Hepatocyte (in vitro differentiated cells): ENCODE results near the gene FAM9C. TPM values are rescaled to one million over a fixed set of nuclear protein-coding genes. Genes with fewer than 3 reads are reported as not detected.

ENCODE experiments used
- DNase-seq: peaks from one replicate; pipeline ENCODE4 v3.0.0-alpha.2; 2016; ENCODE audit warnings: low spot score
- H2AFZ ChIP-seq: fragments of 200-600 bp; sonication (generic); 2 replicates; pipeline ENCODE4 v1.6.0; 2016; ENCODE audit warnings: antibody characterized with exemption, mild to moderate bottlenecking
- H3K27ac ChIP-seq: fragments of 200-600 bp; sonication (generic); 2 replicates; pipeline ENCODE4 v1.5.1; 2016; ENCODE audit warnings: mild to moderate bottlenecking
- H3K27me3 ChIP-seq: fragments of 200-600 bp; sonication (generic); 2 replicates; pipeline ENCODE4 v1.6.1; 2016
- H3K36me3 ChIP-seq: fragments of 200-600 bp; sonication (generic); replicated peaks from 2 replicates; pipeline ENCODE4 v1.5.1; 2016; ENCODE audit warnings: low read depth; ENCODE audit not compliant: insufficient read depth
- H3K4me1 ChIP-seq: fragments of 200-600 bp; sonication (generic); 2 replicates; pipeline ENCODE4 v1.5.1; 2016; ENCODE audit warnings: mild to moderate bottlenecking, moderate library complexity; ENCODE audit not compliant: insufficient read depth
- H3K4me2 ChIP-seq: fragments of 200-600 bp; sonication (generic); 2 replicates; pipeline ENCODE4 v1.6.0; 2016
- H3K4me3 ChIP-seq: fragments of 200-600 bp; sonication (generic); 2 replicates; pipeline ENCODE4 v1.5.1; 2016; ENCODE audit warnings: mild to moderate bottlenecking
- H3K79me2 ChIP-seq: fragments of 200-600 bp; sonication (generic); 2 replicates; pipeline ENCODE4 v1.6.0; 2017; ENCODE audit warnings: mild to moderate bottlenecking
- H3K9me2 ChIP-seq: fragments of 200-600 bp; sonication (generic); replicated peaks from 2 replicates; pipeline ENCODE4 v1.6.0; 2017; ENCODE audit warnings: mild to moderate bottlenecking; ENCODE audit not compliant: insufficient read depth
- H3K9me3 ChIP-seq: fragments of 200-600 bp; sonication (generic); 2 replicates; pipeline ENCODE4 v1.5.1; 2016; ENCODE audit warnings: low read depth, mild to moderate bottlenecking
- H4K20me1 ChIP-seq: fragments of 200-600 bp; sonication (generic); 2 replicates; pipeline ENCODE4 v1.6.0; 2016; ENCODE audit warnings: mild to moderate bottlenecking; ENCODE audit not compliant: insufficient read depth, poor library complexity, severe bottlenecking
- EZH2 ChIP-seq: fragments of 200-600 bp; sonication (generic); IDR thresholded peaks from 2 replicates; pipeline ENCODE4 v1.6.1; 2016; ENCODE audit warnings: antibody characterized with exemption, mild to moderate bottlenecking, borderline replicate concordance
- EZH2phosphoT487 ChIP-seq: fragments of 200-600 bp; sonication (generic); IDR thresholded peaks from one replicate; pipeline ENCODE4 v1.6.1; 2018; ENCODE audit warnings: antibody characterized with exemption, mild to moderate bottlenecking, low read depth, moderate library complexity; ENCODE audit not compliant: unreplicated experiment, severe bottlenecking
- WGBS: methylation state at CpG from one replicate; pipeline ENCODE4 v1.1.6; 2016; ENCODE audit warnings: low lambda C conversion rate; ENCODE audit errors: missing lambda C conversion rate; 5-methylcytosine and 5-hydroxymethylcytosine counted together
- polyA plus RNA-seq: library from polyadenylated mRNA; unstranded; fragments of >200 nt; fragmentation: Nextera tagmentation; extraction: Ambion mirVana; gene quantifications from 2 replicates; pipeline ENCODE4 v1.2.1, GENCODE V29; 2016
- total RNA-seq: library from RNA; depleted of rRNA; stranded (reverse); fragments of >200 nt; gene quantifications from 2 replicates; pipeline ENCODE4 v1.2.3, GENCODE V29; 2014
- TF ChIP-seq, protein P1 (sequence below): fragments of 200-600 bp; sonication (generic); IDR thresholded peaks from 2 replicates; pipeline ENCODE4 v1.5.1; 2016; ENCODE audit warnings: antibody characterized with exemption, mild to moderate bottlenecking; ENCODE audit not compliant: poor library complexity

The FAM9C gene
- total and polyA plus RNA-seq, 2 experiments from 2014 or later = not detected

GRCh38 chrX:13069771-13070416 lies 25.5 kb upstream of the FAM9C start:
- Histone ChIP-seq H3K4me3 (no peak overlapping the region), H3K9me2 (no peaks in the 10 kb centered on the region), H2AFZ (no peak overlapping the region), H3K4me2 (no peak overlapping the region), H3K79me2 (no peaks in the 10 kb centered on the region), H4K20me1 (no peaks in the 10 kb centered on the region), H3K27ac (no peak overlapping the region), H3K9me3 (no peaks in the 10 kb centered on the region), H3K36me3 (no peaks in the 10 kb centered on the region), H3K27me3 (no peaks in the 10 kb centered on the region), H3K4me1 (no peaks in the 10 kb centered on the region)
- TF ChIP-seq EZH2 = no peak
- no peak for TF ChIP-seq EZH2phosphoT487
- TF ChIP-seq, protein P1, sequence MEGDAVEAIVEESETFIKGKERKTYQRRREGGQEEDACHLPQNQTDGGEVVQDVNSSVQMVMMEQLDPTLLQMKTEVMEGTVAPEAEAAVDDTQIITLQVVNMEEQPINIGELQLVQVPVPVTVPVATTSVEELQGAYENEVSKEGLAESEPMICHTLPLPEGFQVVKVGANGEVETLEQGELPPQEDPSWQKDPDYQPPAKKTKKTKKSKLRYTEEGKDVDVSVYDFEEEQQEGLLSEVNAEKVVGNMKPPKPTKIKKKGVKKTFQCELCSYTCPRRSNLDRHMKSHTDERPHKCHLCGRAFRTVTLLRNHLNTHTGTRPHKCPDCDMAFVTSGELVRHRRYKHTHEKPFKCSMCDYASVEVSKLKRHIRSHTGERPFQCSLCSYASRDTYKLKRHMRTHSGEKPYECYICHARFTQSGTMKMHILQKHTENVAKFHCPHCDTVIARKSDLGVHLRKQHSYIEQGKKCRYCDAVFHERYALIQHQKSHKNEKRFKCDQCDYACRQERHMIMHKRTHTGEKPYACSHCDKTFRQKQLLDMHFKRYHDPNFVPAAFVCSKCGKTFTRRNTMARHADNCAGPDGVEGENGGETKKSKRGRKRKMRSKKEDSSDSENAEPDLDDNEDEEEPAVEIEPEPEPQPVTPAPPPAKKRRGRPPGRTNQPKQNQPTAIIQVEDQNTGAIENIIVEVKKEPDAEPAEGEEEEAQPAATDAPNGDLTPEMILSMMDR = no peak
- 79% methylated on average over 3 of the region's 3 CpGs for WGBS
- DNase-seq = no peak

DNA sequence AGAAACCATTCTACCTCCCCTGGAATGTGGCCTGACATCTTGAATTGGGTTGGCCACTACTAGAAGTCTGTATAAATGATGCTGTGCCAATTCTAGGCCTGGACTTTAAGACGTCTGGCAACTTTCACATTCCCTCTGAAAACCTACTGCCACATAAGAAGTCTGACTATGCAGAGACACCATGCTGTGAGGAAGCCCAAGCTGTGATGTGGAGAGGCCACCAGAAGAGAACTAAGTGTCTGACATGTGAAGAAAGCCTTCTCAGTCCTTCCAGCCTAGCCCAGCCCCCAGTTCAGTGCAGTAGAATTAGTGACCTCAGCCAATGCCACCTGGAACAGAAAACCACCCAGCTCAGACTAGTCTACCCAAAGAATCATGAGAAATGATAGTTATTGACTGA lies 24.2 kb upstream of the FAM9C start:
- H3K27ac ChIP-seq = no peak overlapping the region
- DNase-seq = no peak
- no peaks in the 10 kb centered on the region for H3K79me2 ChIP-seq
- TF ChIP-seq EZH2phosphoT487 (no peak), EZH2 (no peak)
- TF ChIP-seq, protein P1 = no peak
- H3K27me3 ChIP-seq = no peaks in the 10 kb centered on the region
- no peaks in the 10 kb centered on the region for H3K9me2 ChIP-seq
- H3K4me3 ChIP-seq = no peak overlapping the region
- H3K9me3 ChIP-seq = no peaks in the 10 kb centered on the region
- no peaks in the 10 kb centered on the region for H4K20me1 ChIP-seq
- no peak overlapping the region for H2AFZ ChIP-seq
- H3K4me2 ChIP-seq = no peak overlapping the region
- H3K4me1 ChIP-seq = no peaks in the 10 kb centered on the region
- H3K36me3 ChIP-seq = no peaks in the 10 kb centered on the region
- 81% methylated on average over 1 of the region's 1 CpG for WGBS

GRCh38 chrX:13067773-13068172 lies 23.4 kb upstream of the FAM9C start:
- Histone ChIP-seq H4K20me1 (no peaks in the 10 kb centered on the region), H3K4me3 (no peak overlapping the region), H3K9me2 (no peaks in the 10 kb centered on the region), H3K79me2 (no peaks in the 10 kb centered on the region), H3K4me2 (no peak overlapping the region), H3K27me3 (no peaks in the 10 kb centered on the region), H3K4me1 (no peaks in the 10 kb centered on the region), H3K9me3 (no peaks in the 10 kb centered on the region), H3K27ac (no peak overlapping the region), H3K36me3 (no peaks in the 10 kb centered on the region), H2AFZ (no peak overlapping the region)
- no peak for DNase-seq
- 97% methylated on average over 1 of the region's 1 CpG for WGBS
- TF ChIP-seq EZH2phosphoT487 = no peak
- TF ChIP-seq EZH2 = no peak
- TF ChIP-seq, protein P1 = no peak

DNA sequence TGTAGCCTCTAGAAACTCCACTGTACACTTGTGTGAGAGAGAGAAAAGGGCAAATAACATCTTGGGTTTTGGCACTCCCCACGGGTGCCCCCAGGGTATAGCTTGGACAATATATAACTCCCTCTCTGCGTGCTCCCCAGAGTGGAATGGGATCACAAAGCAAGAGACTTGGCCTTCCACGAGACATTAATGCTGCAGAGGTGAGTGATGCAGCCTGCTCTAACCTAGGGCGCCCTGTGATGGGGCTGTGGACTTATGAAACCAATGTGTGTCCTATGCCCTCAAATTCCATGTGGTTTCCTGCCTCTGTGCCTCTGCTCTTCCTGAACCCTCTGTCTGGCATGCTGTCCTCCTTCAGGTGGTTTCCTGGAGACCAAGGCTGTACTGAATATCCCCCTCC lies 22.0 kb upstream of the FAM9C start:
- no peak overlapping the region for H3K4me3 ChIP-seq
- no peaks in the 10 kb centered on the region for H3K9me3 ChIP-seq
- H3K4me2 ChIP-seq = no peak overlapping the region
- H2AFZ ChIP-seq = no peak overlapping the region
- no peaks in the 10 kb centered on the region for H3K36me3 ChIP-seq
- no peaks in the 10 kb centered on the region for H3K79me2 ChIP-seq
- no peaks in the 10 kb centered on the region for H3K9me2 ChIP-seq
- H4K20me1 ChIP-seq = no peaks in the 10 kb centered on the region
- WGBS = 84% methylated on average over 4 of the region's 4 CpGs
- TF ChIP-seq EZH2phosphoT487 (no peak), EZH2 (no peak)
- TF ChIP-seq, protein P1 = no peak
- no peak overlapping the region for H3K27ac ChIP-seq
- no peak for DNase-seq
- no peaks in the 10 kb centered on the region for H3K4me1 ChIP-seq
- H3K27me3 ChIP-seq = no peaks in the 10 kb centered on the region
